ENCODE measurements around the gene CDCP1. TPM values are rescaled to one million over a fixed set of nuclear protein-coding genes. Genes with fewer than 3 reads are reported as not detected.
A peak's percentile ranks its signal among the peaks of the same experiment; 100 is the strongest.
"Not testable (repeated sequence)": the region's sequence is repeated elsewhere in the genome, so short reads cannot be mapped to it uniquely, and the experiment has no call there.

The CDCP1 gene
- total RNA-seq, 4 donors from 2014 or later = 1.8 to 14.2 (median 4.0) TPM

- no peaks in the 10 kb centered on the region for H3K27me3 ChIP-seq
- intact Hi-C loops (cut with DNase I; ENCODE audit: low total_unique reads) = no loop called here
- H3K27ac ChIP-seq = peak overlapping the region; percentile 50 to 68
- no peak for DNase-seq
- H3K4me3 ChIP-seq = no peak overlapping the region
- no peaks in the 10 kb centered on the region for H3K36me3 ChIP-seq
- no peak for TF ChIP-seq POLR2A (IDR thresholded peaks at IDR 0.05)
- no peak for TF ChIP-seq CTCF (IDR thresholded peaks at IDR 0.05)
- H3K9me3 ChIP-seq = no peaks in the 10 kb centered on the region
- no peaks in the 10 kb centered on the region for H3K4me1 ChIP-seq
Measured at GRCh38 chr3:45056608-45057301, 89.4 kb downstream of the CDCP1 start.

GRCh38 chr3:45055411-45056143 lies 90.6 kb downstream of the CDCP1 start:
- DNase-seq = no peak
- Histone ChIP-seq H3K9me3 (no peaks in the 10 kb centered on the region), H3K27ac (peak overlapping the region; percentile 35 to 68), H3K4me3 (no peak overlapping the region), H3K27me3 (no peaks in the 10 kb centered on the region), H3K36me3 (no peaks in the 10 kb centered on the region), H3K4me1 (no peaks in the 10 kb centered on the region)
- intact Hi-C loops (cut with DNase I; ENCODE audit: low total_unique reads) = no loop called here
- TF ChIP-seq POLR2A (IDR thresholded peaks at IDR 0.05) = no peak
- TF ChIP-seq CTCF (IDR thresholded peaks at IDR 0.05) = no peak

- Histone ChIP-seq H3K27me3 (no peaks in the 10 kb centered on the region), H3K36me3 (no peaks in the 10 kb centered on the region), H3K4me3 (no peak overlapping the region), H3K4me1 (no peaks in the 10 kb centered on the region), H3K27ac (peak overlapping the region; percentile 35 to 54), H3K9me3 (no peaks in the 10 kb centered on the region)
- no peak for TF ChIP-seq POLR2A (IDR thresholded peaks at IDR 0.05)
- TF ChIP-seq CTCF (IDR thresholded peaks at IDR 0.05) = no peak
- intact Hi-C loops (cut with DNase I; ENCODE audit: low total_unique reads) = no loop called here
- DNase-seq = no peak
Measured at GRCh38 chr3:45055032-45055410, 91.2 kb downstream of the CDCP1 start.

- Histone ChIP-seq H3K4me3 (no peak overlapping the region), H3K36me3 (no peaks in the 10 kb centered on the region), H3K27me3 (no peaks in the 10 kb centered on the region), H3K9me3 (no peaks in the 10 kb centered on the region), H3K4me1 (no peaks in the 10 kb centered on the region), H3K27ac (peak overlapping the region; percentile 35 to 54)
- no peak for DNase-seq
- intact Hi-C loops (cut with DNase I; ENCODE audit: low total_unique reads) = no loop called here
- TF ChIP-seq CTCF (IDR thresholded peaks at IDR 0.05) (no peak), POLR2A (IDR thresholded peaks at IDR 0.05) (no peak)
Measured at GRCh38 chr3:45054196-45054857, 91.9 kb downstream of the CDCP1 start.

- H3K4me1 ChIP-seq; H3K9me3 ChIP-seq; H3K4me3 ChIP-seq; H3K36me3 ChIP-seq; H3K27me3 ChIP-seq; intact Hi-C loops (cut with DNase I; ENCODE audit: low total_unique reads); H3K27ac ChIP-seq; DNase-seq: not testable (repeated sequence)
Measured at GRCh38 chr3:45053805-45054195, 92.4 kb downstream of the CDCP1 start.
